ENCODE data around the gene CACNB4. TPM values are rescaled to one million over a fixed set of nuclear protein-coding genes. Genes with fewer than 3 reads are reported as not detected.

CACNB4 gene
- total and polyA plus RNA-seq, 10 donors, result 0.14 to 5.1 (median 1.6) TPM

- no peaks in the 10 kb centered on the region for H3K27me3 ChIP-seq (replicated peaks in 1 of 7)
- no peak overlapping the region for H3K27ac ChIP-seq
- TF ChIP-seq POLR2A (IDR thresholded peaks at IDR 0.05) (no peak), POLR2AphosphoS5 (IDR thresholded peaks at IDR 0.05) (no peak)
- TF ChIP-seq, protein P1, sequence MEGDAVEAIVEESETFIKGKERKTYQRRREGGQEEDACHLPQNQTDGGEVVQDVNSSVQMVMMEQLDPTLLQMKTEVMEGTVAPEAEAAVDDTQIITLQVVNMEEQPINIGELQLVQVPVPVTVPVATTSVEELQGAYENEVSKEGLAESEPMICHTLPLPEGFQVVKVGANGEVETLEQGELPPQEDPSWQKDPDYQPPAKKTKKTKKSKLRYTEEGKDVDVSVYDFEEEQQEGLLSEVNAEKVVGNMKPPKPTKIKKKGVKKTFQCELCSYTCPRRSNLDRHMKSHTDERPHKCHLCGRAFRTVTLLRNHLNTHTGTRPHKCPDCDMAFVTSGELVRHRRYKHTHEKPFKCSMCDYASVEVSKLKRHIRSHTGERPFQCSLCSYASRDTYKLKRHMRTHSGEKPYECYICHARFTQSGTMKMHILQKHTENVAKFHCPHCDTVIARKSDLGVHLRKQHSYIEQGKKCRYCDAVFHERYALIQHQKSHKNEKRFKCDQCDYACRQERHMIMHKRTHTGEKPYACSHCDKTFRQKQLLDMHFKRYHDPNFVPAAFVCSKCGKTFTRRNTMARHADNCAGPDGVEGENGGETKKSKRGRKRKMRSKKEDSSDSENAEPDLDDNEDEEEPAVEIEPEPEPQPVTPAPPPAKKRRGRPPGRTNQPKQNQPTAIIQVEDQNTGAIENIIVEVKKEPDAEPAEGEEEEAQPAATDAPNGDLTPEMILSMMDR (IDR thresholded peaks at IDR 0.05 in 8 of 11, conservative IDR thresholded peaks at IDR 0.05 in 3 of 11), result no peak
- intact Hi-C loops (cut with DNase I; ENCODE audit: low total_unique reads), result no loop called here
- 86 to 93% (median 88%) methylated on average over 3 of the region's 3 CpGs for WGBS, 5 donors
- H3K36me3 ChIP-seq, result no peaks in the 10 kb centered on the region
- no peak overlapping the region for H3K4me3 ChIP-seq
- H3K9me3 ChIP-seq, result no peaks in the 10 kb centered on the region
- DNase-seq, result no peak
- H3K4me1 ChIP-seq, result no peaks in the 10 kb centered on the region
These were observed 119.2 kb downstream of the CACNB4 start for GRCh38 chr2:151979694-151980093.

DNA sequence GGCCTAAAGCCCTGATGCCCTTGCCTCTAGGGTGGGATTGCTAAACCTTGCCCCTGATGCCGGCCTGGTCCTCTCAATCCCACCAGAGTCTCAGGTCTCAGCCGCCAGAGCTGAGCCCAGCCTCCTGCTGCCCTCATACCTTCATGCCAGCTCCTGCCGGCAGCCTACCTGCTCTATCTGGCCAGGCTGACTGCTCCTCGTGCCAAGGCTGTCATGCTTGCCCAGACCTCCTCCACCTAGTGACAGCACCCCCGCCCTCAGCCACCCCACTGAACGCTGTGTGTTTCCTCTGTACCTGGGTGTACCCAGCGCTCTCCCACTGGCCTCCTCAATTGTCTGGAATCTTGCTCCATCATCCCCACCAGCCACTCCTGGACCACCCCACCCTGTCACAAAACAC, 120.1 kb downstream of the CACNB4 start:
- Histone ChIP-seq H3K27me3 (replicated peaks in 1 of 7) (no peaks in the 10 kb centered on the region), H3K4me1 (no peaks in the 10 kb centered on the region), H3K27ac (no peak overlapping the region), H3K4me3 (no peak overlapping the region), H3K36me3 (no peaks in the 10 kb centered on the region), H3K9me3 (no peaks in the 10 kb centered on the region)
- 91 to 98% (median 93%) methylated on average over 7 of the region's 7 CpGs for WGBS, 5 donors
- intact Hi-C loops (cut with DNase I; ENCODE audit: low total_unique reads), result no loop called here
- TF ChIP-seq POLR2AphosphoS5 (IDR thresholded peaks at IDR 0.05) (no peak), POLR2A (IDR thresholded peaks at IDR 0.05) (no peak)
- DNase-seq, result no peak

DNA sequence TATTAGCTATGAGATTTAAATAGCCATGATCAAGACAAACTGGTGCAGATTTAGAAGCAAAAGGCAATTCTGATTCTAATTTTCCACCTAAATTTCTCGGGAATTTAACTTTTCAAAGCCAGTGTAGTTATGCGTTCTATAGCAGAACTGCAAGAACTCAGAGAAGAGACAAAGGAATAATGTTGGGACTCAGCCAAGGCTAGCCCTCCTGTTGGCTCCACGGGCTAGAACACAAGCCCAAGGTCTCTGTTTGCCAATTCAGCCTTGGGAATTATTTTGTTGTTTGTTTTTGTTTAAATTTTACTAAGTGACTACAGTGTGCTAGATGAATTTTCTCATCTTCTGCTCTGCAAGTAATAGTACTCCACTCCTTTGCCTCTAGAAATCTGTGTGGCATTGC, 121.2 kb downstream of the CACNB4 start:
- H3K36me3 ChIP-seq, result no peaks in the 10 kb centered on the region
- intact Hi-C loops (cut with DNase I; ENCODE audit: low total_unique reads), result no loop called here
- WGBS, 5 donors, result 74 to 84% (median 77%) methylated on average over 3 of the region's 3 CpGs
- DNase-seq, result no peak
- H3K4me1 ChIP-seq, result no peaks in the 10 kb centered on the region
- H3K9me3 ChIP-seq, result no peaks in the 10 kb centered on the region
- no peak overlapping the region for H3K27ac ChIP-seq
- H3K27me3 ChIP-seq (replicated peaks in 1 of 7), result no peaks in the 10 kb centered on the region
- H3K4me3 ChIP-seq, result no peak overlapping the region
- TF ChIP-seq POLR2AphosphoS5 (IDR thresholded peaks at IDR 0.05), result no peak
- TF ChIP-seq POLR2A (IDR thresholded peaks at IDR 0.05), result no peak
- TF ChIP-seq, protein P1 (IDR thresholded peaks at IDR 0.05 in 8 of 11, conservative IDR thresholded peaks at IDR 0.05 in 3 of 11), result no peak

GRCh38 chr2:151976945-151977353, 121.9 kb downstream of the CACNB4 start:
- H3K36me3 ChIP-seq, result no peaks in the 10 kb centered on the region
- intact Hi-C loops (cut with DNase I; ENCODE audit: low total_unique reads), result no loop called here
- H3K9me3 ChIP-seq, result no peaks in the 10 kb centered on the region
- no peak overlapping the region for H3K27ac ChIP-seq
- H3K4me1 ChIP-seq, result no peaks in the 10 kb centered on the region
- WGBS, 5 donors, result 65 to 77% (median 68%) methylated on average over 2 of the region's 2 CpGs
- no peak overlapping the region for H3K4me3 ChIP-seq
- H3K27me3 ChIP-seq (replicated peaks in 1 of 7), result no peaks in the 10 kb centered on the region
- no peak for TF ChIP-seq POLR2A (IDR thresholded peaks at IDR 0.05)
- TF ChIP-seq, protein P1 (IDR thresholded peaks at IDR 0.05 in 8 of 11, conservative IDR thresholded peaks at IDR 0.05 in 3 of 11), result no peak
- no peak for TF ChIP-seq POLR2AphosphoS5 (IDR thresholded peaks at IDR 0.05)
- DNase-seq, result no peak
